ENCODE measurements around the gene BICC1. TPM values are rescaled to one million over a fixed set of nuclear protein-coding genes. Genes with fewer than 3 reads are reported as not detected.

BICC1 gene
- total and polyA plus RNA-seq, 4 donors, result 0.82 to 6.1 (median 4.5) TPM

DNA sequence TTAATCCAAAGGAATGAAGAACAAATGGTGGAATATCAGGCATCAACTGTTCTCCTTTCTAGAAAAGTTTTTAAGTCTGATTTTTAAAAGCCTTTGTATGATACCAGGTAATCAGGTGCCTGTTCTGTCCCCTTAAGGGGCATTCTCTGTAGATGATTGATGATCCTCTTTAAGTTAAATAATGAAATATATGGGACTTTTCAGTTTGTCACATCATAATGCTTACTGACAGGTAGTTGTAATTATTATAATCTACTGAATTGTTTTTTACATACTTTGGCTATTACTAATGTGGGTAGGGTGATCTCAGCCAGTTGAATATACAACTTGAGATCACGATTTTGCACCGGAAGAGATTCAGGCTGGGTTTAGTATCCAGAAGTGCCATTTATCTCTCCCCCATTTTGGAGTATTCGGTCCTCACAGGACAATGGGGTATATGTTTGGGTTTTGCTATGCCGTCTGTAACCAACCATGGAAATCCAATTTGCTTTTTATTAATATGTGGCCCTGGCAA lies 330.2 kb downstream of the BICC1 start:
- no peak overlapping the region for H3K27ac ChIP-seq (ENCODE audit: low read depth in 1 of 2, low read length in 2 of 2)
- H3K9ac ChIP-seq (ENCODE audit: low read depth in 1 of 2, low read length in 2 of 2), result no peak overlapping the region
- no peak for DNase-seq (ENCODE audit: low spot score)
- TF ChIP-seq HNF4G (IDR thresholded peaks at IDR 0.05) (no peak), TAF1 (conservative IDR thresholded peaks at IDR 0.05) (no peak), JUND (IDR thresholded peaks at IDR 0.05) (no peak), FOXA2 (IDR thresholded peaks at IDR 0.05) (no peak), YY1 (IDR thresholded peaks at IDR 0.05) (no peak), SP1 (IDR thresholded peaks at IDR 0.05) (no peak), GABPA (IDR thresholded peaks at IDR 0.05 in 1 of 2, conservative IDR thresholded peaks at IDR 0.05 in 1 of 2) (no peak), NR2F2 (IDR thresholded peaks at IDR 0.05) (no peak)
- TF ChIP-seq, protein P1, sequence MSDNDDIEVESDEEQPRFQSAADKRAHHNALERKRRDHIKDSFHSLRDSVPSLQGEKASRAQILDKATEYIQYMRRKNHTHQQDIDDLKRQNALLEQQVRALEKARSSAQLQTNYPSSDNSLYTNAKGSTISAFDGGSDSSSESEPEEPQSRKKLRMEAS (IDR thresholded peaks at IDR 0.05), result no peak
- TF ChIP-seq, protein P2, sequence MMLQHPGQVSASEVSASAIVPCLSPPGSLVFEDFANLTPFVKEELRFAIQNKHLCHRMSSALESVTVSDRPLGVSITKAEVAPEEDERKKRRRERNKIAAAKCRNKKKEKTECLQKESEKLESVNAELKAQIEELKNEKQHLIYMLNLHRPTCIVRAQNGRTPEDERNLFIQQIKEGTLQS (IDR thresholded peaks at IDR 0.05), result no peak
- no peaks in the 10 kb centered on the region for H3K4me1 ChIP-seq (ENCODE audit: control insufficient read depth in 4 of 4, insufficient read depth in 4 of 4, low read length in 3 of 4)
- H3K36me3 ChIP-seq (ENCODE audit: control insufficient read depth in 4 of 4, insufficient read depth in 3 of 4, low read depth in 1 of 4, low read length in 3 of 4), result no peaks in the 10 kb centered on the region
- WGBS, result 96% methylated on average over 4 of the region's 4 CpGs
- H3K27me3 ChIP-seq (ENCODE audit: control insufficient read depth in 4 of 4, insufficient read depth in 4 of 4, low read length in 3 of 4), result no peaks in the 10 kb centered on the region
- H3K9me3 ChIP-seq (ENCODE audit: control insufficient read depth in 4 of 4, low read length in 3 of 4), result no peaks in the 10 kb centered on the region
- H3K4me3 ChIP-seq (ENCODE audit: low read depth in 1 of 3, low read length in 3 of 3), result no peak overlapping the region

DNA sequence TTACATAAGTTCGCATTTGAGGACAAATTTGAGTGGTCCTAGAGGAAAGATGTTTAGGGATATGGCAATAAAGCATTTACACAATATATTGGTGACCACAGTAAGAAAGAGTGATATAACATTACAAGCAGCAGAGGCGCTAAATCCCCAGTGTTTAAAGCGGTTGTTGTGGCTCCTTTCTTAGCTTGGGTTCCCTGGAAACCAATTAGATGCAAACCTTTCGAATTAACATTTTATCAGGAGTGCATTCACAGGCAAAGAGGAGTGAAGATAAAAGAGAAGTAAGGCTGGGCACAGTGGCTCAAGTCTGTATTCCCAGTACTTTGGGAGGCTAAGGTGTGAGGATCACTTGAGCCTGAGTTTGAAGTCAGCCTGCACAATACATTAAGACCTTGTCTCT lies 331.1 kb downstream of the BICC1 start:
- TF ChIP-seq, protein P1 (IDR thresholded peaks at IDR 0.05), result no peak
- no peak overlapping the region for H3K27ac ChIP-seq (ENCODE audit: low read depth in 1 of 2, low read length in 2 of 2)
- no peak for DNase-seq (ENCODE audit: low spot score)
- no peaks in the 10 kb centered on the region for H3K4me1 ChIP-seq (ENCODE audit: control insufficient read depth in 4 of 4, insufficient read depth in 4 of 4, low read length in 3 of 4)
- H3K9me3 ChIP-seq (ENCODE audit: control insufficient read depth in 4 of 4, low read length in 3 of 4), result no peaks in the 10 kb centered on the region
- 93% methylated on average over 4 of the region's 4 CpGs for WGBS
- H3K36me3 ChIP-seq (ENCODE audit: control insufficient read depth in 4 of 4, insufficient read depth in 3 of 4, low read depth in 1 of 4, low read length in 3 of 4), result no peaks in the 10 kb centered on the region
- H3K27me3 ChIP-seq (ENCODE audit: control insufficient read depth in 4 of 4, insufficient read depth in 4 of 4, low read length in 3 of 4), result no peaks in the 10 kb centered on the region
- no peak overlapping the region for H3K9ac ChIP-seq (ENCODE audit: low read depth in 1 of 2, low read length in 2 of 2)
- H3K4me3 ChIP-seq (ENCODE audit: low read depth in 1 of 3, low read length in 3 of 3), result no peak overlapping the region

DNA sequence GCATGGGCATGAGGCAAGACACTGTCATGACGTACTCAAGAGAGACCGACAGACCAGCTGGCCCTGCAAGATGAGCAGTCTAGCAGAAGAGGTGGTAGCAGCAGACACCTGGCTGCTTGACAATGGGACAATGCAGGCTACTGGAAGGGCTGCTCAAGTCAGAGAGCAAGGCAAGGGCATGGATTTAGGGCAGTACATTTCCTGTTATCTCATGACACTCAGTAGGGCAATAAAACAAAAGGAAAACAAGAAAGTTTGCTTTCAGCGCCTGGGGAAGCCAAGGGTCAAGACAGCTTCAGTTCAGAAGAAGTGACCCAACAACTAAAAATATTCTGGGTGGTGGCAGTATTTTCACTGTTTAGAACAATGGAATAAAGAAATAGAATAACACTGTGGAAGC lies 332.0 kb downstream of the BICC1 start:
- no peaks in the 10 kb centered on the region for H3K4me1 ChIP-seq (ENCODE audit: control insufficient read depth in 4 of 4, insufficient read depth in 4 of 4, low read length in 3 of 4)
- H3K4me3 ChIP-seq (ENCODE audit: low read depth in 1 of 3, low read length in 3 of 3), result no peak overlapping the region
- WGBS, result 91% methylated on average over 3 of the region's 3 CpGs
- no peak overlapping the region for H3K9ac ChIP-seq (ENCODE audit: low read depth in 1 of 2, low read length in 2 of 2)
- H3K9me3 ChIP-seq (ENCODE audit: control insufficient read depth in 4 of 4, low read length in 3 of 4), result no peaks in the 10 kb centered on the region
- no peaks in the 10 kb centered on the region for H3K27me3 ChIP-seq (ENCODE audit: control insufficient read depth in 4 of 4, insufficient read depth in 4 of 4, low read length in 3 of 4)
- no peaks in the 10 kb centered on the region for H3K36me3 ChIP-seq (ENCODE audit: control insufficient read depth in 4 of 4, insufficient read depth in 3 of 4, low read depth in 1 of 4, low read length in 3 of 4)
- no peak for TF ChIP-seq TAF1 (conservative IDR thresholded peaks at IDR 0.05)
- TF ChIP-seq FOXA2 (IDR thresholded peaks at IDR 0.05), result no peak
- no peak for TF ChIP-seq FOXA1 (IDR thresholded peaks at IDR 0.05)
- TF ChIP-seq, protein P2 (IDR thresholded peaks at IDR 0.05), result no peak
- TF ChIP-seq YY1 (IDR thresholded peaks at IDR 0.05), result no peak
- TF ChIP-seq SP1 (IDR thresholded peaks at IDR 0.05), result no peak
- no peak for TF ChIP-seq HNF4A (conservative IDR thresholded peaks at IDR 0.05)
- TF ChIP-seq RXRA (IDR thresholded peaks at IDR 0.05), result no peak
- TF ChIP-seq JUND (IDR thresholded peaks at IDR 0.05), result no peak
- TF ChIP-seq, protein P3, sequence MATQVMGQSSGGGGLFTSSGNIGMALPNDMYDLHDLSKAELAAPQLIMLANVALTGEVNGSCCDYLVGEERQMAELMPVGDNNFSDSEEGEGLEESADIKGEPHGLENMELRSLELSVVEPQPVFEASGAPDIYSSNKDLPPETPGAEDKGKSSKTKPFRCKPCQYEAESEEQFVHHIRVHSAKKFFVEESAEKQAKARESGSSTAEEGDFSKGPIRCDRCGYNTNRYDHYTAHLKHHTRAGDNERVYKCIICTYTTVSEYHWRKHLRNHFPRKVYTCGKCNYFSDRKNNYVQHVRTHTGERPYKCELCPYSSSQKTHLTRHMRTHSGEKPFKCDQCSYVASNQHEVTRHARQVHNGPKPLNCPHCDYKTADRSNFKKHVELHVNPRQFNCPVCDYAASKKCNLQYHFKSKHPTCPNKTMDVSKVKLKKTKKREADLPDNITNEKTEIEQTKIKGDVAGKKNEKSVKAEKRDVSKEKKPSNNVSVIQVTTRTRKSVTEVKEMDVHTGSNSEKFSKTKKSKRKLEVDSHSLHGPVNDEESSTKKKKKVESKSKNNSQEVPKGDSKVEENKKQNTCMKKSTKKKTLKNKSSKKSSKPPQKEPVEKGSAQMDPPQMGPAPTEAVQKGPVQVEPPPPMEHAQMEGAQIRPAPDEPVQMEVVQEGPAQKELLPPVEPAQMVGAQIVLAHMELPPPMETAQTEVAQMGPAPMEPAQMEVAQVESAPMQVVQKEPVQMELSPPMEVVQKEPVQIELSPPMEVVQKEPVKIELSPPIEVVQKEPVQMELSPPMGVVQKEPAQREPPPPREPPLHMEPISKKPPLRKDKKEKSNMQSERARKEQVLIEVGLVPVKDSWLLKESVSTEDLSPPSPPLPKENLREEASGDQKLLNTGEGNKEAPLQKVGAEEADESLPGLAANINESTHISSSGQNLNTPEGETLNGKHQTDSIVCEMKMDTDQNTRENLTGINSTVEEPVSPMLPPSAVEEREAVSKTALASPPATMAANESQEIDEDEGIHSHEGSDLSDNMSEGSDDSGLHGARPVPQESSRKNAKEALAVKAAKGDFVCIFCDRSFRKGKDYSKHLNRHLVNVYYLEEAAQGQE (IDR thresholded peaks at IDR 0.05), result no peak
- no peak for DNase-seq (ENCODE audit: low spot score)
- no peak overlapping the region for H3K27ac ChIP-seq (ENCODE audit: low read depth in 1 of 2, low read length in 2 of 2)

Measured in liver (tissue), 9 donors.